ENCODE measurements around the gene PRDM16. TPM values are rescaled to one million over a fixed set of nuclear protein-coding genes. Genes with fewer than 3 reads are reported as not detected.
A peak's percentile ranks its signal among the peaks of the same experiment; 100 is the strongest.

Gene PRDM16
- total and polyA plus RNA-seq, 7 donors = 0.04 to 1.2 (median 0.31) TPM

DNA sequence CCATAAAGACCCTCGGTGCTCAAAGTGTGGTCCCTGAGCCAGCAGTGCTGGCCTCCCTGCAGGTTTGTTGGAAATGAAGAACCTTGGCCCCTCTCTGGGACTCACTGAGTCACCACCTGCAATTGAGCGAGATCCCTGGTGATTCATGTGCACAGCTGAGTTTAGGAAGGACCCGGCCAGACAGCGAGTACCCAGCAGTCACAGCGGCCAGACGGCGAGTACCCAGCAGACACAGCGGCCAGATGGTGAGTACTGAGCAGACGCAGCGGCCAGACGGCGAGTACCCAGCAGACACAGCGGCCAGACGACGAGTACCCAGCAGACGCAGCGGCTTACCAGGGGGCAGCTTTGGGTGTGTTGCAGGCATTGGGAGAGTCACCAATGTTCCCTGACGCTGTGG, 123.8 kb downstream of the PRDM16 start:
- intact Hi-C loops (cut with DNase I) = no loop called here
- Histone ChIP-seq H3K27me3 (ENCODE audit: insufficient read depth in 3 of 3, low read length in 2 of 3) (no peaks in the 10 kb centered on the region), H3K4me3 (no peak overlapping the region), H3K9me3 (no peaks in the 10 kb centered on the region), H3K36me3 (ENCODE audit: insufficient read depth in 1 of 2, low read depth in 1 of 2) (no peaks in the 10 kb centered on the region), H3K4me1 (no peaks in the 10 kb centered on the region), H3K27ac (no peak overlapping the region)
- ATAC-seq (no peak), DNase-seq (no peak)
- WGBS, 3 donors = 87 to 91% (median 89%) methylated on average over 18 of the region's 18 CpGs
- TF ChIP-seq CTCF (IDR thresholded peaks at IDR 0.05) = no peak

- intact Hi-C loops (cut with DNase I) = no loop called here
- ATAC-seq (peak in 1 of 4 donors; percentile 17), DNase-seq (no peak)
- Histone ChIP-seq H3K9me3 (no peaks in the 10 kb centered on the region), H3K36me3 (ENCODE audit: insufficient read depth in 1 of 2, low read depth in 1 of 2) (no peaks in the 10 kb centered on the region), H3K27ac (peak overlapping the region; percentile 30), H3K4me1 (no peaks in the 10 kb centered on the region), H3K4me3 (no peak overlapping the region), H3K27me3 (ENCODE audit: insufficient read depth in 3 of 3, low read length in 2 of 3) (no peaks in the 10 kb centered on the region)
- WGBS, 3 donors = 37 to 51% (median 42%) methylated on average over 11 of the region's 11 CpGs
- TF ChIP-seq CTCF (IDR thresholded peaks at IDR 0.05) = no peak
These were observed 124.8 kb downstream of the PRDM16 start for GRCh38 chr1:3193811-3194210.

- Histone ChIP-seq H3K4me3 (no peak overlapping the region), H3K9me3 (no peaks in the 10 kb centered on the region), H3K4me1 (no peaks in the 10 kb centered on the region), H3K27ac (peak overlapping the region; percentile 53), H3K36me3 (ENCODE audit: insufficient read depth in 1 of 2, low read depth in 1 of 2) (no peaks in the 10 kb centered on the region), H3K27me3 (ENCODE audit: insufficient read depth in 3 of 3, low read length in 2 of 3) (no peaks in the 10 kb centered on the region)
- 83 to 85% (median 84%) methylated on average over 38 of the region's 38 CpGs for WGBS, 3 donors
- intact Hi-C loops (cut with DNase I) = no loop called here
- DNase-seq (no peak), ATAC-seq (no peak)
- TF ChIP-seq CTCF (IDR thresholded peaks at IDR 0.05) = no peak
These were observed 125.9 kb downstream of the PRDM16 start for GRCh38 chr1:3194760-3195479.

GRCh38 chr1:3195480-3195815, 126.4 kb downstream of the PRDM16 start:
- ATAC-seq (no peak), DNase-seq (no peak)
- WGBS, 3 donors = 75 to 82% (median 77%) methylated on average over 10 of the region's 10 CpGs
- no peak overlapping the region for H3K27ac ChIP-seq
- H3K27me3 ChIP-seq (ENCODE audit: insufficient read depth in 3 of 3, low read length in 2 of 3) = no peaks in the 10 kb centered on the region
- intact Hi-C loops (cut with DNase I) = no loop called here
- no peak overlapping the region for H3K4me3 ChIP-seq
- no peaks in the 10 kb centered on the region for H3K36me3 ChIP-seq (ENCODE audit: insufficient read depth in 1 of 2, low read depth in 1 of 2)
- TF ChIP-seq CTCF (IDR thresholded peaks at IDR 0.05) = no peak
- no peaks in the 10 kb centered on the region for H3K9me3 ChIP-seq
- H3K4me1 ChIP-seq = no peaks in the 10 kb centered on the region

DNA sequence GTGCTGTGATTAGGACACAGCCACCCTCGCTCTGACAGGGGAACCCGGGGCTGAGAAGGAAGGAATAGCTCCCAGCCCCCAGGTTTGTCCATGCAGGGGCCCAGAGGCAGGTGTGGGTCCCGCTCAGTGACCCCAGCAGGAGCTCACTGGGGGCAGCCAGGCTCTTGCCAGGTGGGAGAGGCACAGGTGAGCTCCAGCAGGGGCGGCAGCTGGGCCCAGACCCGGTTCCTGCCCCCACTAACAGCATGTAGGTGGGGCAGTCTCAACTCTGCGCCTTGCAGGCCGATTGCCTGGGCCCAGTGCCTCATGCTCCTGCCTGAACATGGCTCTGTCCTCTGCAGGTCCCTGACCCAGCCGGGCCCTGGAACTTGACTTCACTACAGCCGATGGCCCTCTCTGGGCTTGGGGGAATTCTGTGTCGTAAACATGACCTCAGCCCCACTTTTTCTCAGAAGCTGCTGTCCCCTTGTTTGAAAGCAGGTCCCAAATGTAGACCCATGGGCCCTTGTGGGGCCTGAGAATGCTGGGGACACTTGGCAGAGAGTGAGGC, 127.0 kb downstream of the PRDM16 start:
- H3K4me3 ChIP-seq = no peak overlapping the region
- no peaks in the 10 kb centered on the region for H3K36me3 ChIP-seq (ENCODE audit: insufficient read depth in 1 of 2, low read depth in 1 of 2)
- H3K4me1 ChIP-seq = no peaks in the 10 kb centered on the region
- H3K9me3 ChIP-seq = no peaks in the 10 kb centered on the region
- peak overlapping the region; percentile 32 for H3K27ac ChIP-seq
- DNase-seq (no peak), ATAC-seq (no peak)
- WGBS, 3 donors = 76 to 85% (median 82%) methylated on average over 9 to 10 of the region's 10 CpGs
- TF ChIP-seq CTCF (IDR thresholded peaks at IDR 0.05) = no peak
- intact Hi-C loops (cut with DNase I) = no loop called here
- no peaks in the 10 kb centered on the region for H3K27me3 ChIP-seq (ENCODE audit: insufficient read depth in 3 of 3, low read length in 2 of 3)
